C4-2B (cell line): Measurements from ENCODE around the gene ZFP3.
"Not testable (repeated sequence)": the region's sequence is repeated elsewhere in the genome, so short reads cannot be mapped to it uniquely, and the experiment has no call there.

ENCODE experiments used
- CTCF ChIP-seq: fragments of 450-650 bp; conservative IDR thresholded peaks from 2 replicates; pipeline ENCODE4 v1.5.1; 2017; ENCODE audit warnings: mild to moderate bottlenecking
- ZFX ChIP-seq: fragments of 450-650 bp; IDR thresholded peaks from 2 replicates; pipeline ENCODE4 v1.6.1; 2017

GRCh38 chr17:5030168-5030567, 48.1 kb upstream of the ZFP3 start:
- not testable (repeated sequence) for TF ChIP-seq CTCF, ZFX
